ENCODE data around the gene STH. TPM values are rescaled to one million over a fixed set of nuclear protein-coding genes. Genes with fewer than 3 reads are reported as not detected.

Gene STH
- total and polyA plus RNA-seq, 10 of the 15 experiments (the other 5 are each of a cell fraction or from before 2014, with no cell fraction given) = not detected

DNA sequence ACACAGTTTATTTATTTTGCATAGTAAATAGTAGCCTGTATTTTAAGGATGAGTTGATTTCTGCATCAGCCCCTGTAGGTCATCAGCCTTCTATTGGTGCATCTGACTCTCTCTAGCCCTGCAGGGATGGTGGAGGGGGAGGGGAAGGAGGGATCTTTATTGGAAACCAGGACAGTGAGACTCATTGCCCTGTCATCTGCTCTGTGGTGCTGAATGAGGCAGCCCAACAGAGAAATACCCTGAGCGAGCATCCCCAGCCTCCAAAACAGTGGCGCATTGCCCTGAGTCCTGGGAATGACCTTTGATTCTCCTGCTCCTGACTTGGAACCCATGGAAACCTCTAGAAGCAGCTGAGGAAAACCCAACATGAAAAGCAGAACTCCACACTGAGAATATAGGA lies 45.5 kb upstream of the STH start:
- ChIA-PET RAD21 (ENCODE audit: unreplicated experiment) (no interaction called here), SMC1A (ENCODE audit: uncharacterized antibody, unreplicated experiment) (no interaction called here), CTCF (interaction anchor here (0.7 kb wide), 1 partner anchor 11 kb away, joined by 3 read pairs; no protein-coding TSS in a partner anchor), POLR2A (no interaction called here)
- H2AFZ ChIP-seq (ENCODE audit: control insufficient read depth, low read depth, low read length) = no peak overlapping the region
- in situ Hi-C loops (cut with MboI) = no loop called here
- H3K4me1 ChIP-seq (ENCODE audit: control insufficient read depth, insufficient read depth, low read length) = no peaks in the 10 kb centered on the region
- TF ChIP-seq ESRRA (IDR thresholded peaks at IDR 0.05; ENCODE audit: low read length) = no peak
- intact Hi-C loops (cut with micrococcal nuclease; ENCODE audit: unreplicated experiment) = no loop called here
- H4K20me1 ChIP-seq (ENCODE audit: control insufficient read depth, insufficient read depth) = no peaks in the 10 kb centered on the region
- H3K4me3 ChIP-seq = no peak overlapping the region
- no peak overlapping the region for H3K9ac ChIP-seq (ENCODE audit: control insufficient read depth, insufficient read depth, low read length)
- no peak overlapping the region for H3K27ac ChIP-seq (ENCODE audit: control insufficient read depth, insufficient read depth)
- no peaks in the 10 kb centered on the region for H3K36me3 ChIP-seq (ENCODE audit: control insufficient read depth in 2 of 2, insufficient read depth in 2 of 2, low read length in 1 of 2)
- H3K4me2 ChIP-seq (ENCODE audit: control insufficient read depth, insufficient read depth) = no peak overlapping the region
- WGBS (ENCODE audit: insufficient coverage, insufficient replicate concordance, low lambda C conversion rate, missing lambda C conversion rate) = 88% methylated on average over 2 of the region's 2 CpGs
- FAIRE-seq (no peak), ATAC-seq (no peak), DNase-seq (ENCODE audit: low read depth, low spot score) (no peak)
- no TSS peak for BruUV-seq (replicated peaks)
- no peaks in the 10 kb centered on the region for H3K9me3 ChIP-seq (replicated peaks; ENCODE audit: control insufficient read depth, insufficient read depth, low read length)
- H3K27me3 ChIP-seq (replicated peaks in 1 of 2; ENCODE audit: control insufficient read depth in 2 of 2, insufficient read depth in 2 of 2, low read length in 1 of 2) = peaks cover 0 to 3% of the 10 kb centered on the region in 2 experiments; a peak in 3 of 4 replicates
- no peaks in the 10 kb centered on the region for H3K79me2 ChIP-seq (ENCODE audit: control insufficient read depth, insufficient read depth, low read length)

DNA sequence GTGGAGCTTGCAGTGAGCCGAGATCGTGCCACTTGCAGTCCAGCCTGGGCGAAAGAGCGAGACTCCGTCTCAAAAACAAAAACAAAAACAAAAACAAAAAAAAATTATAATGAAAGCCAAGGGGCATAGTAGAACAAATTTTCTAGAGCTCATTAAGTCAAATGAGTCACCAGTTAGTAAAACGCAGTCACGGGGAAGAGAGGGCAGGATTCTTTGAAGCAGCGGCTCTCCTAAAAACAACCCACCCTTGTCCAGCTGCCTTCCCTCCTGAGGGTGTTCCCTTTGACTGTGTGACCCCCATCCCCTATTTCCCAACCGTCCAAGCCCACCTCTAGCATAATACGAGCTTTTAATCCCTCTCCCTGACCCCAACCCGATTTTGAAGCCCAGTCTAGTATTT lies 44.1 kb upstream of the STH start:
- FAIRE-seq (no peak), ATAC-seq (no peak), DNase-seq (ENCODE audit: low read depth, low spot score) (no peak)
- TF ChIP-seq FOS (IDR thresholded peaks at IDR 0.05; ENCODE audit: borderline replicate concordance, extremely low read depth, insufficient read length) = no peak
- TF ChIP-seq SIX5 (IDR thresholded peaks at IDR 0.05; ENCODE audit: low read depth, low read length, severe bottlenecking) = no peak
- no peak for TF ChIP-seq BACH1 (IDR thresholded peaks at IDR 0.05; ENCODE audit: borderline replicate concordance)
- no peak for TF ChIP-seq KLF5 (IDR thresholded peaks at IDR 0.05; ENCODE audit: partially characterized antibody)
- no peak for TF ChIP-seq SUZ12 (IDR thresholded peaks at IDR 0.05; ENCODE audit: unreplicated experiment)
- TF ChIP-seq, protein P1, sequence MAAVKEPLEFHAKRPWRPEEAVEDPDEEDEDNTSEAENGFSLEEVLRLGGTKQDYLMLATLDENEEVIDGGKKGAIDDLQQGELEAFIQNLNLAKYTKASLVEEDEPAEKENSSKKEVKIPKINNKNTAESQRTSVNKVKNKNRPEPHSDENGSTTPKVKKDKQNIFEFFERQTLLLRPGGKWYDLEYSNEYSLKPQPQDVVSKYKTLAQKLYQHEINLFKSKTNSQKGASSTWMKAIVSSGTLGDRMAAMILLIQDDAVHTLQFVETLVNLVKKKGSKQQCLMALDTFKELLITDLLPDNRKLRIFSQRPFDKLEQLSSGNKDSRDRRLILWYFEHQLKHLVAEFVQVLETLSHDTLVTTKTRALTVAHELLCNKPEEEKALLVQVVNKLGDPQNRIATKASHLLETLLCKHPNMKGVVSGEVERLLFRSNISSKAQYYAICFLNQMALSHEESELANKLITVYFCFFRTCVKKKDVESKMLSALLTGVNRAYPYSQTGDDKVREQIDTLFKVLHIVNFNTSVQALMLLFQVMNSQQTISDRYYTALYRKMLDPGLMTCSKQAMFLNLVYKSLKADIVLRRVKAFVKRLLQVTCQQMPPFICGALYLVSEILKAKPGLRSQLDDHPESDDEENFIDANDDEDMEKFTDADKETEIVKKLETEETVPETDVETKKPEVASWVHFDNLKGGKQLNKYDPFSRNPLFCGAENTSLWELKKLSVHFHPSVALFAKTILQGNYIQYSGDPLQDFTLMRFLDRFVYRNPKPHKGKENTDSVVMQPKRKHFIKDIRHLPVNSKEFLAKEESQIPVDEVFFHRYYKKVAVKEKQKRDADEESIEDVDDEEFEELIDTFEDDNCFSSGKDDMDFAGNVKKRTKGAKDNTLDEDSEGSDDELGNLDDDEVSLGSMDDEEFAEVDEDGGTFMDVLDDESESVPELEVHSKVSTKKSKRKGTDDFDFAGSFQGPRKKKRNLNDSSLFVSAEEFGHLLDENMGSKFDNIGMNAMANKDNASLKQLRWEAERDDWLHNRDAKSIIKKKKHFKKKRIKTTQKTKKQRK (IDR thresholded peaks at IDR 0.05; ENCODE audit: low read depth, low read length) = no peak
- TF ChIP-seq ZNF384 (IDR thresholded peaks at IDR 0.05; ENCODE audit: borderline replicate concordance, low read depth, low read length) = no peak
- TF ChIP-seq LARP7 (IDR thresholded peaks at IDR 0.05) = no peak
- TF ChIP-seq NFXL1 (IDR thresholded peaks at IDR 0.05; ENCODE audit: borderline replicate concordance) = no peak
- no peak overlapping the region for H3K9ac ChIP-seq (ENCODE audit: control insufficient read depth, insufficient read depth, low read length)
- peaks cover 0 to 3% of the 10 kb centered on the region in 2 experiments; a peak in 3 of 4 replicates for H3K27me3 ChIP-seq (replicated peaks in 1 of 2; ENCODE audit: control insufficient read depth in 2 of 2, insufficient read depth in 2 of 2, low read length in 1 of 2)
- no peaks in the 10 kb centered on the region for H3K36me3 ChIP-seq (ENCODE audit: control insufficient read depth in 2 of 2, insufficient read depth in 2 of 2, low read length in 1 of 2)
- H3K4me3 ChIP-seq = no peak overlapping the region
- H3K27ac ChIP-seq (ENCODE audit: control insufficient read depth, insufficient read depth) = no peak overlapping the region
- H3K79me2 ChIP-seq (ENCODE audit: control insufficient read depth, insufficient read depth, low read length) = no peaks in the 10 kb centered on the region
- no peak overlapping the region for H2AFZ ChIP-seq (ENCODE audit: control insufficient read depth, low read depth, low read length)
- no peak overlapping the region for H3K4me2 ChIP-seq (ENCODE audit: control insufficient read depth, insufficient read depth)
- BruUV-seq (replicated peaks) = no TSS peak
- no peaks in the 10 kb centered on the region for H3K4me1 ChIP-seq (ENCODE audit: control insufficient read depth, insufficient read depth, low read length)
- ChIA-PET CTCF (no interaction called here), SMC1A (ENCODE audit: uncharacterized antibody, unreplicated experiment) (no interaction called here), POLR2A (no interaction called here), RAD21 (ENCODE audit: unreplicated experiment) (no interaction called here)
- in situ Hi-C loops (cut with MboI) (no loop called here), intact Hi-C loops (cut with micrococcal nuclease; ENCODE audit: unreplicated experiment) (no loop called here)
- WGBS (ENCODE audit: insufficient coverage, insufficient replicate concordance, low lambda C conversion rate, missing lambda C conversion rate) = 60% methylated on average over 11 of the region's 11 CpGs
- no peaks in the 10 kb centered on the region for H3K9me3 ChIP-seq (replicated peaks; ENCODE audit: control insufficient read depth, insufficient read depth, low read length)
- no peaks in the 10 kb centered on the region for H4K20me1 ChIP-seq (ENCODE audit: control insufficient read depth, insufficient read depth)

Measured in GM12878 (cell line).